Measurements from ENCODE around the gene ASAP2.

- TF ChIP-seq CTCF (IDR thresholded peaks at IDR 0.05) (no peak), POLR2AphosphoS5 (IDR thresholded peaks at IDR 0.05) (no peak), EP300 (IDR thresholded peaks at IDR 0.05; ENCODE audit: low read depth) (no peak)
Observed at GRCh38 chr2:9297807-9298206, 91.2 kb downstream of the ASAP2 start.

Data from transverse colon (tissue), 4 donors.